ENCODE measurements around the gene NAV2. TPM values are rescaled to one million over a fixed set of nuclear protein-coding genes. Genes with fewer than 3 reads are reported as not detected.

Gene NAV2
- total RNA-seq, 1 experiment from 2014 or later: 2.1 TPM

GRCh38 chr11:19679952-19680828 is 32.4 kb upstream of the NAV2 start:
- CTCF ChIA-PET: no interaction called here
- H3K9me3 ChIP-seq (ENCODE audit: control insufficient read depth in 1 of 2, insufficient read depth in 1 of 2, low read depth in 1 of 2, low read length in 2 of 2): no peaks in the 10 kb centered on the region
- intact Hi-C loops (cut with micrococcal nuclease): no loop called here
- POLR2A ChIA-PET: interaction anchor here (0.8 kb wide), 1 partner anchor 9 kb away, joined by 3 read pairs; no protein-coding TSS in a partner anchor
- peak overlapping the region; percentile 35 for H3K9ac ChIP-seq (ENCODE audit: low read length)
- no peaks in the 10 kb centered on the region for H3K36me3 ChIP-seq (ENCODE audit: control insufficient read depth in 1 of 2, insufficient read depth in 2 of 2, low read length in 2 of 2)
- H3K27ac ChIP-seq (ENCODE audit: low read depth, low read length): no peak overlapping the region
- H3K9me2 ChIP-seq (ENCODE audit: insufficient read depth): no peaks in the 10 kb centered on the region
- H3K4me2 ChIP-seq (ENCODE audit: low read length): peak overlapping the region; percentile 72
- H3K27me3 ChIP-seq (ENCODE audit: insufficient read depth, low read length): no peaks in the 10 kb centered on the region
- peaks cover 11 to 37% of the 10 kb centered on the region in 2 experiments for H3K4me1 ChIP-seq (ENCODE audit: control insufficient read depth in 1 of 2, insufficient read depth in 2 of 2, low read length in 2 of 2)
- peak overlapping the region; percentile 10 to 17 for H3K4me3 ChIP-seq (replicated peaks in 1 of 2; ENCODE audit: low read depth in 1 of 2, low read length in 2 of 2)
- H4K20me1 ChIP-seq (ENCODE audit: insufficient read depth): no peaks in the 10 kb centered on the region
- RAD21 ChIA-PET (ENCODE audit: low non-redundant PET in 1 of 2, low total read pairs in 2 of 2, uncharacterized antibody in 2 of 2, unreplicated experiment in 2 of 2): no interaction called here
- no TSS peak for BruUV-seq (replicated peaks)
- ATAC-seq: peak; percentile 91
- H2AFZ ChIP-seq (ENCODE audit: low read depth, low read length, poor library complexity, severe bottlenecking): peak overlapping the region; percentile 77
- no peaks in the 10 kb centered on the region for H3K79me2 ChIP-seq (ENCODE audit: insufficient read depth, low read length)
- DNase-seq (ENCODE audit: low read depth, low spot score): peak; percentile 75
- no peak for TF ChIP-seq EZH2phosphoT487 (IDR thresholded peaks at IDR 0.05; ENCODE audit: borderline replicate concordance)
- no peak for TF ChIP-seq ZNF274 (IDR thresholded peaks at IDR 0.05; ENCODE audit: low read depth, low read length)
- TF ChIP-seq RAD21 (IDR thresholded peaks at IDR 0.05; ENCODE audit: low read depth): peak; percentile 28
- peak; percentile 87 for TF ChIP-seq JUND (IDR thresholded peaks at IDR 0.05)
- TF ChIP-seq EGR1 (IDR thresholded peaks at IDR 0.05; ENCODE audit: low read depth): no peak
- TF ChIP-seq, protein P1, sequence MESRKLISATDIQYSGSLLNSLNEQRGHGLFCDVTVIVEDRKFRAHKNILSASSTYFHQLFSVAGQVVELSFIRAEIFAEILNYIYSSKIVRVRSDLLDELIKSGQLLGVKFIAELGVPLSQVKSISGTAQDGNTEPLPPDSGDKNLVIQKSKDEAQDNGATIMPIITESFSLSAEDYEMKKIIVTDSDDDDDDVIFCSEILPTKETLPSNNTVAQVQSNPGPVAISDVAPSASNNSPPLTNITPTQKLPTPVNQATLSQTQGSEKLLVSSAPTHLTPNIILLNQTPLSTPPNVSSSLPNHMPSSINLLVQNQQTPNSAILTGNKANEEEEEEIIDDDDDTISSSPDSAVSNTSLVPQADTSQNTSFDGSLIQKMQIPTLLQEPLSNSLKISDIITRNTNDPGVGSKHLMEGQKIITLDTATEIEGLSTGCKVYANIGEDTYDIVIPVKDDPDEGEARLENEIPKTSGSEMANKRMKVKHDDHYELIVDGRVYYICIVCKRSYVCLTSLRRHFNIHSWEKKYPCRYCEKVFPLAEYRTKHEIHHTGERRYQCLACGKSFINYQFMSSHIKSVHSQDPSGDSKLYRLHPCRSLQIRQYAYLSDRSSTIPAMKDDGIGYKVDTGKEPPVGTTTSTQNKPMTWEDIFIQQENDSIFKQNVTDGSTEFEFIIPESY (IDR thresholded peaks at IDR 0.05; ENCODE audit: extremely low read depth, insufficient replicate concordance, low read length): no peak
- no peak for TF ChIP-seq SRF (IDR thresholded peaks at IDR 0.05; ENCODE audit: low read depth)
- no peak for TF ChIP-seq ELF1 (IDR thresholded peaks at IDR 0.05; ENCODE audit: borderline replicate concordance, low read depth)
- peak; percentile 88 for TF ChIP-seq FOSL1 (IDR thresholded peaks at IDR 0.05; ENCODE audit: low read depth)
- 0 out of 2 replicates have a peak, but pooled peaks have one; percentile 48 for TF ChIP-seq SIN3A (IDR thresholded peaks at IDR 0.05; ENCODE audit: low read depth)
- no peak for TF ChIP-seq ZFX (IDR thresholded peaks at IDR 0.05)
- TF ChIP-seq, protein P2, sequence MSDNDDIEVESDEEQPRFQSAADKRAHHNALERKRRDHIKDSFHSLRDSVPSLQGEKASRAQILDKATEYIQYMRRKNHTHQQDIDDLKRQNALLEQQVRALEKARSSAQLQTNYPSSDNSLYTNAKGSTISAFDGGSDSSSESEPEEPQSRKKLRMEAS (IDR thresholded peaks at IDR 0.05): peak; percentile 81
- TF ChIP-seq CEBPB (IDR thresholded peaks at IDR 0.05; ENCODE audit: low read depth): peak; percentile 29; the same call in 1 of the 2 replicates
- peak; percentile 36; the same call in 1 of the 2 replicates for TF ChIP-seq POLR2AphosphoS5 (IDR thresholded peaks at IDR 0.05; ENCODE audit: low read depth, low read length)
- TF ChIP-seq CBX3 (IDR thresholded peaks at IDR 0.05; ENCODE audit: low read depth): peak; percentile 85
- TF ChIP-seq, protein P3, sequence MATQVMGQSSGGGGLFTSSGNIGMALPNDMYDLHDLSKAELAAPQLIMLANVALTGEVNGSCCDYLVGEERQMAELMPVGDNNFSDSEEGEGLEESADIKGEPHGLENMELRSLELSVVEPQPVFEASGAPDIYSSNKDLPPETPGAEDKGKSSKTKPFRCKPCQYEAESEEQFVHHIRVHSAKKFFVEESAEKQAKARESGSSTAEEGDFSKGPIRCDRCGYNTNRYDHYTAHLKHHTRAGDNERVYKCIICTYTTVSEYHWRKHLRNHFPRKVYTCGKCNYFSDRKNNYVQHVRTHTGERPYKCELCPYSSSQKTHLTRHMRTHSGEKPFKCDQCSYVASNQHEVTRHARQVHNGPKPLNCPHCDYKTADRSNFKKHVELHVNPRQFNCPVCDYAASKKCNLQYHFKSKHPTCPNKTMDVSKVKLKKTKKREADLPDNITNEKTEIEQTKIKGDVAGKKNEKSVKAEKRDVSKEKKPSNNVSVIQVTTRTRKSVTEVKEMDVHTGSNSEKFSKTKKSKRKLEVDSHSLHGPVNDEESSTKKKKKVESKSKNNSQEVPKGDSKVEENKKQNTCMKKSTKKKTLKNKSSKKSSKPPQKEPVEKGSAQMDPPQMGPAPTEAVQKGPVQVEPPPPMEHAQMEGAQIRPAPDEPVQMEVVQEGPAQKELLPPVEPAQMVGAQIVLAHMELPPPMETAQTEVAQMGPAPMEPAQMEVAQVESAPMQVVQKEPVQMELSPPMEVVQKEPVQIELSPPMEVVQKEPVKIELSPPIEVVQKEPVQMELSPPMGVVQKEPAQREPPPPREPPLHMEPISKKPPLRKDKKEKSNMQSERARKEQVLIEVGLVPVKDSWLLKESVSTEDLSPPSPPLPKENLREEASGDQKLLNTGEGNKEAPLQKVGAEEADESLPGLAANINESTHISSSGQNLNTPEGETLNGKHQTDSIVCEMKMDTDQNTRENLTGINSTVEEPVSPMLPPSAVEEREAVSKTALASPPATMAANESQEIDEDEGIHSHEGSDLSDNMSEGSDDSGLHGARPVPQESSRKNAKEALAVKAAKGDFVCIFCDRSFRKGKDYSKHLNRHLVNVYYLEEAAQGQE (IDR thresholded peaks at IDR 0.05; ENCODE audit: low read depth): no peak
- TF ChIP-seq POLR2A (IDR thresholded peaks at IDR 0.05; ENCODE audit: borderline replicate concordance, extremely low read depth, insufficient read depth, insufficient read length): no peak
- peak; percentile 88 for TF ChIP-seq SP1 (IDR thresholded peaks at IDR 0.05; ENCODE audit: low read depth)
- TF ChIP-seq TCF7L2 (IDR thresholded peaks at IDR 0.05; ENCODE audit: borderline replicate concordance, extremely low read depth, insufficient read depth, insufficient read length): no peak
- TF ChIP-seq, protein P4, sequence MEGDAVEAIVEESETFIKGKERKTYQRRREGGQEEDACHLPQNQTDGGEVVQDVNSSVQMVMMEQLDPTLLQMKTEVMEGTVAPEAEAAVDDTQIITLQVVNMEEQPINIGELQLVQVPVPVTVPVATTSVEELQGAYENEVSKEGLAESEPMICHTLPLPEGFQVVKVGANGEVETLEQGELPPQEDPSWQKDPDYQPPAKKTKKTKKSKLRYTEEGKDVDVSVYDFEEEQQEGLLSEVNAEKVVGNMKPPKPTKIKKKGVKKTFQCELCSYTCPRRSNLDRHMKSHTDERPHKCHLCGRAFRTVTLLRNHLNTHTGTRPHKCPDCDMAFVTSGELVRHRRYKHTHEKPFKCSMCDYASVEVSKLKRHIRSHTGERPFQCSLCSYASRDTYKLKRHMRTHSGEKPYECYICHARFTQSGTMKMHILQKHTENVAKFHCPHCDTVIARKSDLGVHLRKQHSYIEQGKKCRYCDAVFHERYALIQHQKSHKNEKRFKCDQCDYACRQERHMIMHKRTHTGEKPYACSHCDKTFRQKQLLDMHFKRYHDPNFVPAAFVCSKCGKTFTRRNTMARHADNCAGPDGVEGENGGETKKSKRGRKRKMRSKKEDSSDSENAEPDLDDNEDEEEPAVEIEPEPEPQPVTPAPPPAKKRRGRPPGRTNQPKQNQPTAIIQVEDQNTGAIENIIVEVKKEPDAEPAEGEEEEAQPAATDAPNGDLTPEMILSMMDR (IDR thresholded peaks at IDR 0.05 in 2 of 3, conservative IDR thresholded peaks at IDR 0.05 in 1 of 3; ENCODE audit: borderline replicate concordance in 1 of 3, insufficient read depth in 1 of 3, low read depth in 2 of 3, low read length in 2 of 3): no peak

Data from HCT116 (cell line).